Urothelium cell line (cell line): ENCODE measurements around the gene ZMYND19.
A peak's percentile ranks its signal among the peaks of the same experiment; 100 is the strongest.
"Not testable (repeated sequence)": the region's sequence is repeated elsewhere in the genome, so short reads cannot be mapped to it uniquely, and the experiment has no call there.

Source experiments
- DNase-seq: peaks from one replicate; pipeline ENCODE4 v3.0.0; 2011; ENCODE audit warnings: low spot score, mixed read lengths
- FAIRE-seq: peaks from 2 replicates; lab custom pipeline; 2011; peaks lifted over from hg19 to GRCh38; lab: Jason Lieb, UNC

The ZMYND19 gene

GRCh38 chr9:137590469-137591383 is at the start of gene ZMYND19:
Gene ZMYND19 (minus strand): TSS chr9:137590512. CDS start chr9:137590263, 249 bp downstream.
- FAIRE-seq (peak; percentile 85), DNase-seq (peak; percentile 99)

GRCh38 chr9:137639303-137640051 is 49.2 kb upstream of the ZMYND19 start:
- DNase-seq (no peak), FAIRE-seq (no peak)

GRCh38 chr9:137638680-137639079 is 48.4 kb upstream of the ZMYND19 start:
- FAIRE-seq (no peak), DNase-seq (no peak)

GRCh38 chr9:137634016-137634415 is 43.7 kb upstream of the ZMYND19 start:
- FAIRE-seq (no peak), DNase-seq (no peak)

- FAIRE-seq (no peak), DNase-seq (no peak)
Observed at GRCh38 chr9:137632230-137633161, 42.2 kb upstream of the ZMYND19 start.

GRCh38 chr9:137631345-137632229 is 41.3 kb upstream of the ZMYND19 start:
- DNase-seq (no peak), FAIRE-seq (no peak)

- DNase-seq (no peak), FAIRE-seq (no peak)
Observed at GRCh38 chr9:137630679-137631078, 40.4 kb upstream of the ZMYND19 start.

- FAIRE-seq (no peak), DNase-seq (no peak)
Observed at GRCh38 chr9:137630126-137630525, 39.8 kb upstream of the ZMYND19 start.

GRCh38 chr9:137627406-137627805 is 37.1 kb upstream of the ZMYND19 start:
- not testable (repeated sequence) for DNase-seq, FAIRE-seq

GRCh38 chr9:137626464-137626863 is 36.2 kb upstream of the ZMYND19 start:
- no peak for DNase-seq
- FAIRE-seq: no peak

GRCh38 chr9:137622211-137622610 is 31.9 kb upstream of the ZMYND19 start:
- not testable (repeated sequence) for DNase-seq, FAIRE-seq

- DNase-seq (no peak), FAIRE-seq (no peak)
Observed at GRCh38 chr9:137621131-137621757, 30.9 kb upstream of the ZMYND19 start.

- DNase-seq: no peak
- no peak for FAIRE-seq
Observed at GRCh38 chr9:137620581-137620980, 30.3 kb upstream of the ZMYND19 start.

GRCh38 chr9:137620048-137620405 is 29.7 kb upstream of the ZMYND19 start:
- DNase-seq: no peak
- FAIRE-seq: no peak

- FAIRE-seq: no peak
Observed at GRCh38 chr9:137619240-137620047, 29.1 kb upstream of the ZMYND19 start.

GRCh38 chr9:137618105-137619067 is 28.1 kb upstream of the ZMYND19 start, which contains the start of gene EHMT1:
Gene EHMT1 (plus strand): TSS chr9:137619005. CDS start chr9:137619029, 24 bp downstream.
- FAIRE-seq (no peak), DNase-seq (peak; percentile 97)

More at GRCh38 chr9:137619240-137620047, 29.1 kb upstream of the ZMYND19 start:
- peak; percentile 43 for DNase-seq

GRCh38 chr9:137615387-137615871 is 25.1 kb upstream of the ZMYND19 start:
- FAIRE-seq (no peak), DNase-seq (no peak)
